ENCODE measurements around the gene DHH. TPM values are rescaled to one million over a fixed set of nuclear protein-coding genes. Genes with fewer than 3 reads are reported as not detected.

Gene DHH
- total and polyA plus RNA-seq, 9 of the 15 experiments (the other 6 are each of a cell fraction or from before 2014, with no cell fraction given), result 0.07 to 2.6 (median 0.54) TPM

- TF ChIP-seq CHD1 (IDR thresholded peaks at IDR 0.05; ENCODE audit: low read length), result peak; percentile 9
- TF ChIP-seq EGR1 (conservative IDR thresholded peaks at IDR 0.05), result no peak
- no peak for TF ChIP-seq NFIX (CRISPR knock-in tag; IDR thresholded peaks at IDR 0.05; ENCODE audit: low read depth)
- peak in 1 of 2 experiments; percentile 62; a peak in 1 of 4 replicates for TF ChIP-seq FOXA3 (CRISPR knock-in tag; conservative IDR thresholded peaks at IDR 0.05 in 1 of 2, IDR thresholded peaks at IDR 0.05 in 1 of 2)
- TF ChIP-seq TBP (optimal IDR thresholded peaks at IDR 0.05; ENCODE audit: low read depth, low read length), result no peak
- TF ChIP-seq ZNF280B (CRISPR knock-in tag; IDR thresholded peaks at IDR 0.05), result no peak
- 0 out of 2 replicates have a peak, but pooled peaks have one; percentile 3 for TF ChIP-seq GTF2E2 (tag; IDR thresholded peaks at IDR 0.05)
- TF ChIP-seq NFIC (IDR thresholded peaks at IDR 0.05), result peak; percentile 58
- TF ChIP-seq ZBTB33 (CRISPR knock-in tag; IDR thresholded peaks at IDR 0.05), result 0 out of 2 replicates have a peak, but pooled peaks have one; percentile 0
- TF ChIP-seq ZFP91 (CRISPR knock-in tag; IDR thresholded peaks at IDR 0.05), result 0 out of 2 replicates have a peak, but pooled peaks have one; percentile 12
- peak; percentile 25; the same call in 1 of the 2 replicates for TF ChIP-seq MECOM (CRISPR knock-in tag; IDR thresholded peaks at IDR 0.05)
- no peak for TF ChIP-seq KDM4B (IDR thresholded peaks at IDR 0.05; ENCODE audit: borderline replicate concordance in 2 of 2, low read depth in 1 of 2)
- TF ChIP-seq BACH1 (tag; IDR thresholded peaks at IDR 0.05), result peak; percentile 2; the same call in 1 of the 2 replicates
- peak; percentile 14 for TF ChIP-seq POLR2A (conservative IDR thresholded peaks at IDR 0.05)
These were observed 34.9 kb upstream of the DHH start for GRCh38 chr12:49129332-49130150.

More at GRCh38 chr12:49129332-49130150, 34.9 kb upstream of the DHH start:
- ATAC-seq, result no peak
- H3K79me2 ChIP-seq (ENCODE audit: control insufficient read depth, insufficient read depth, low read length), result peaks cover 51% of the 10 kb centered on the region
- 37% methylated on average over 16 of the region's 18 CpGs for WGBS (ENCODE audit: insufficient coverage, low coverage, missing lambda C conversion rate)
- H3K4me1 ChIP-seq (replicated peaks in 1 of 2; ENCODE audit: control insufficient read depth in 2 of 2, insufficient read depth in 2 of 2, low read length in 2 of 2), result peaks cover 17 to 27% of the 10 kb centered on the region in 2 experiments; a peak in 4 of 5 replicates
- DNase-seq (ENCODE audit: extremely low read depth in 1 of 4, low spot score in 3 of 4), result no peak
- intact Hi-C loops (cut with micrococcal nuclease), result loop anchor here (1.0 to 10.0 kb wide), 6 partner anchors 19 to 135 kb away; partner anchors contain the start of genes KMT2D, LMBR1L, TUBA1A and TUBA1C
- BruUV-seq (replicated peaks), result no TSS peak
- ChIA-PET POLR2A (interaction anchor here (0.6 to 4.9 kb wide), 42 partner anchors 10 to 234 kb away, joined by 3 to 151 read pairs (median 12); partner anchors contain the start of genes DHH, KMT2D, LMBR1L and RHEBL1), CTCF (ENCODE audit: low intra/inter-chr PET ratio) (interaction anchor here (1.3 to 1.9 kb wide), 2 partner anchors 66 to 105 kb away, joined by 5 to 11 read pairs; no protein-coding TSS in a partner anchor)
- FAIRE-seq, result no peak
- peaks cover 4% of the 10 kb centered on the region for H3K9me1 ChIP-seq (ENCODE audit: control insufficient read depth, insufficient read depth, low read length)
- H4K20me1 ChIP-seq (replicated peaks; ENCODE audit: control insufficient read depth, insufficient read depth, low read length), result peaks cover 13% of the 10 kb centered on the region
- H3K9me3 ChIP-seq (replicated peaks; ENCODE audit: control insufficient read depth, insufficient read depth, low read depth, low read length), result no peaks in the 10 kb centered on the region
- peak overlapping the region; percentile 84 for H3K4me3 ChIP-seq
- no peaks in the 10 kb centered on the region for H3K27me3 ChIP-seq (ENCODE audit: control insufficient read depth in 2 of 2, insufficient read depth in 2 of 2, low read length in 2 of 2)
- no peak overlapping the region for H2AFZ ChIP-seq (ENCODE audit: low read depth, low read length)
- H3K36me3 ChIP-seq (ENCODE audit: control insufficient read depth, insufficient read depth, low read length), result peaks cover 39% of the 10 kb centered on the region
- in situ Hi-C loops (cut with MboI), result no loop called here
- H3K4me2 ChIP-seq (ENCODE audit: insufficient read depth, low read length), result peak overlapping the region; percentile 94
- H3K27ac ChIP-seq (ENCODE audit: extremely low read depth, low read depth, low read length), result peak overlapping the region; percentile 96
- H3K9ac ChIP-seq (ENCODE audit: insufficient read depth in 1 of 2, low read depth in 2 of 2, low read length in 2 of 2), result peak overlapping the region; percentile 98 to 99
